Midbrain (tissue), 1 donor: ENCODE measurements around the gene KLF3.

Experiments used
- DNase-seq: peaks from one replicate; lab custom pipeline; 2025; lab: John Stamatoyannopoulos, UW

KLF3 gene

DNA sequence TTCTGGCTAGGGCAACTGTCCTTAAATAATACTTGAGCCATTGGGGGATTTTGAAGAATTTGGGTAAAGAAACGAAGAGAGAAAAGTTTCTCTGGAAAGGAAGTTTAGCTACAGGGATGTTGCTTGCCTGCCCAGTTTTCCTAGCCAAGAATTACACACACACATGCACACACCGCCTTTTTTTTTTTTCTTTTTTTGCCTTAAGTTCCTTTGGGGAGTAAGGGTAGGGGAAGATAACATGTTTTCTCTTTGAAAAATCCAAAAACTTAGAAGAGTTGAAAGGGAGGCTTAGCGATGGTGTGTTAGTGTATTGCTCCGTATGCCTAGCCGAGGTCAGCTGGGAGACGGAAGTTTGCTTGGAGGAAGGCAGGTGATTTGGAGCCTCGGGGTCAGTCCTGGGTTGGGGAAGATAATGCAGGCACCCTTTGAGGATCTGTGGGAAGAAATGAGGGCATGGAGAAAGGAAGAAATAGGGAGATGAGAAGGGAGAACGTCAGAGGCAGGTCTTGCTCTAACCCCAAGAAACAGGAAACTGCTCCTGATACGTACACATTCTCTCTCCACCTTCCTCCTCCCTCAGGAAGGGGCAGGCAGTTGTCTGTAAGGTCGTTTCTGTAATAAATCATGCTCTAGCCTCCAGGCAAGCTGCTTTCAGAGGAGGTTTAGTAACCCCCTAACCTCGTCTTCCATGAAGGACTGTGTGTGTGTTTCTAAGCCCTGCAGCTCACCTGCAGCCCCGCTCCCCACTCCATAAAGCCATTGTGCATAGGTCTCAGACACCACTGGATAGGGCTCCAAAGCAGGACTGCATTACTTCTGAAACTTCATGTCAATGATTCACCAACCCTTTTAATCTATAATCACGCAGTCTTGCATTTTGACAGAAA is 10.5 kb downstream of the KLF3 start:
- DNase-seq: no peak

DNA sequence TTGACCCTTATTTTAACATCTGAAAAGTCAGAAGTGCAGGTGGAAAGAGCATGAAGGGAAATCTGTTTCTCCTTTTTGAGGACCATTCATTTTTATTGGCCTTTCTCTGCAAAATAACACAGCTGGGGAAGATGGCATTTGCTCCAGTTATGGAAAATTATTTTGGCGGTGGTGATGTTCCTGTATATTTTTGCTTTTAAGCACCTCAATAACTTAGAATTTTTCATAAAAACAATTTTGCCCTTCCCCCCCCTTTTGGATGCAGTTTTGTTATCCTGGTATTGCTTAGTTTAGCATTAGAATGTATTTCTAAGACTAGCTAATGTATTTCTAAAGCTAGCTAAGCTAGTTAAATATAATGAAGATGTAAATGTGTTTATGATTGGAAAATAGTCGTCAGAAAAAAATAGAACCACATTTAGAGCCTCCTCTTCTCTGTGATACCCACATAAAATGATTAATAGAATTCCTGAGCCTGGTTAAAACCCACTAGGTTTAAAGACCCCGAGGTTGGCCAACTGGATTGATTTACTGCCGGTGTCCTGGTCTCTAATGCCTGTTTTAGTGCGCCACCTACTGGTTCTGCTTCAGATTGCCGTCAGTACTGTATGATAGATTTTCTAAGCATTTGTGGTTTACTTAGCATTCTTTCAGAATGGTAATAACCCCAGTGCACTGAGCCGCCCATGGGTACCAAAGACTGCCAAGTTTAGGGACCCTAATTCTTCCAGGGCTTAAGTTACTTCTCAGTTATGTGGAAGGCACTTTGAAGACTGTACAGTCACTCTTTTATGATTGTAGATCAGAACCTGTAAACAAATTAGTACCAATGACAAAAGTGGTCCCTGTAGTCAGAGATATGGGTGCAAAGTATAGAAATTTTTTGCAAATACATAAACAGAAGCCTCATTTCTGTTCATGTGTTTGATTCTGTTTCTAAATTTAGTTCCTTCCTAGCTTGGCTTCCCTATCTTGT is 11.4 kb downstream of the KLF3 start:
- peak; percentile 90 for DNase-seq

DNA sequence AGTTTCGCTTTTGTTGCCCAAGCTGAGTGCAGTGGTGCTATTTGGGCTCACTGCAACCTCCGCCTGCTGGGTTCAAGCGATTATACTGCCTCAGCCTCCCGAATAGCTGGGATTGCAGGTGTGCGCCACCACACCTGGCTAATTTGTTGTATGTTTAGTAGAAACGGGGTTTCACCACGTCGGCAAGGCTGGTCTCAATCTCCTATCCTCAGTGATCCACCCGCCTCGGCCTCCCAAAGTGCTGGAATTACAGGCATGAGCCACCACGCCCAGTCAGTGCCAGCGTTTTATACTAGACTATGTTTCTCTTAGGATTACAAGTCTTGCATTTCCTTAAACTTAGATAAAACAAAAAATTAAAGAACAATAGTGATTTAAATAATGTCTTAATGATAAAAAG is 13.0 kb downstream of the KLF3 start:
- DNase-seq: no peak

DNA sequence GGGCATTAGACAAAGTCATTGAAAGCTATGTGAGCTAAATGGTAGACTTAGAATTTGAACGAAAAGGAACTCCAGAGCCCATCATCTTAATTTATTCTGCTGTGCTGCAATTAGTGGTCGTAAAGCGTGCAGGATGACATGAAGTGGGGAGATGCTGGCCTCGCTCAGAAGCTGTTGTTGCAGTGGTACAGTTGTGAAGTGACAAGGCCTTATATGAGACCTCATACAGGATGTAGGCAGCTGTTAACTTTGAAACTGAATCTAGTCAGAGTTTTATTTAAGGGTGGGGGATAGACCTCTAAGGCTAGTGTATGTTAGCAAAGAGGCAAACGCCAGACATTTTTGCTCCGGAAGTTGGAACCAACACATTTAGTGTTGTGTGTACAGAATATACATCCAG is 13.4 kb downstream of the KLF3 start:
- DNase-seq: no peak

DNA sequence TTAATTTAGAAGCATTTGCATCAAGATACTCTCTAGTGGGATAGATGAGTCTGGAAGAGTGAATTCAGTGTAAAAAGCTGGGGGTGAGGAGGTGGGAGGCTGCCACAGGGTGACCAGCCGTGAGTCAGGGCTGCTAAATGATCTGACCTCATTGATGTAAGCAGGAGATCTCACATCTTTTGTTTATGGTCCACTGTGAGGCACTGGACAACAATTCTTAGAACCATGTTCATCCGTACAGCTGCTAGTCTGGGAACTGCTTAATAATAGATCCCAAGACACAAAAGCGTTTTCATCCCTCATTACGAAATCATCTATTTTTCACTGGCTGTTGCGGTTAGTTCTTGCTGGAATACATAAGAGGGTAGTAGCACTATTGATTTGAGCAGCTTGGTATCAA is 14.1 kb downstream of the KLF3 start:
- peak; percentile 61 for DNase-seq

DNA sequence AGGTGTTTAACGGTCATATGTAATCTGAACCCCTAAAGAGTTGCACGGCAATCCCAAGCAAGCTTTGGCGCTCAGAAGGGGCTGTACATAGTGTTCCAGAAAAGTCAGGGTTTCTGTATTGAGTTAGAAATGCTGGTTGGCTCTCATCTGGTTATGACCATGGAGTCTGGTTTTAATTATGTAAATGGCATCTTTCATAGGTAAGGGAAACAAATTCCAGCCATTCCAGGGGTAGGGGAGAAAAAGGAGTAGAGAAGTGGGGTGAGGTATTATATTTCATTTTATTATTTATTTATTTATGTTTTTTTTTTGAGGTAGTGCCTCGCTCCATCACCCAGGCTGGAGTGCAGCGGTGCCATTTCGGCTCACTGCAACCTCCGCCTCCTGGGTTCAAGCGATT is 15.9 kb downstream of the KLF3 start:
- DNase-seq: no peak

DNA sequence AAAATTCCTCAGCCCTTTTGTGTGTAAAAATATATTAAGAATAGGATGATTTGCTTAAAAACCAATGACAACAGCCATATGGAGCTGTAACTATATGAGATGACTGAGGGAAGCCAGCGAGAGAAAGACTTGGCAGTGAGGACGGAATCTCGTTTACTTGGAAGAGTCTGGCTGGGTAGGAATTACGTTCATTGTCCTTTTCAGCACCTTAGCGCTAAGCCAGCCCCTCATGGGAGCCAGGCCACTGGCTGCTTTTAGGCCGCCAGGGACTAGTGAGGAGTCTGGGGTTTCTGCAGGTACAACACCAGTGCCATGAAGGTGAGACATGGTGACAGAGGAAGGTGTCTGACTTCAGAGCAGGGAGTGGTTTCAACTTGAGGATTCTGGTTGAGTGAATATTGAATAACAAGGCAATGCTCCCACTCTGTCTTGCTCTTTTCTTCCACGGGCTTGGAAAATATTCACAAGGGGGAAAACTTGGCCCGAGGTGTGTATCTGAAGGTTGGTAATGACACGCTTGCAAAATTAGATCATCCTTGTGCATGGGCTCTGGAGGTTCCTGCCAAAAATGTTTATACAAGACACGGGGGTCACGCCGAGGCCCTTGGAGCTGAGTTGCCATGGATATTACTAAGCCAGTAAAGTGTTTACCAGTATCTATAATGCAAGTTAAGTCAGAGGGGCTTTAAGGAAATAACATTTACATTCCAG is 17.4 kb downstream of the KLF3 start:
- no peak for DNase-seq

DNA sequence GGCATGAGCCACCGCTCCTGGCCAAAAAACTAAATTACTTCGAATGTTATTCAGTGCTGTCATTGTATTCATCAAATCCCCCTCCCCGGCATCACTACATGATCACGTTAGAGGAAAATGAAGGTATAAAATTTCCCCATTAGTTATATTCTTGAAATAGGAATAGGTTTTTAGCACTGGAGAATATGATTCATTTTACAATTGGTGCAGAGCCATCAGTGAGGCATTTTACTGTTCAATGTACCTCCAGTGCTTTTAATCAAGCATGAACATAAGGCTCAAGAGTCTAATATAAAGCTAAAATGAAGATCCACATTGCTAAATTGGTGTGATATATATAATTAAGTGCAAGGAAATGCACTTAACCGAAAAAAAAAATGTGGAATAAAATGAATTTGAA is 18.3 kb downstream of the KLF3 start:
- no peak for DNase-seq

DNA sequence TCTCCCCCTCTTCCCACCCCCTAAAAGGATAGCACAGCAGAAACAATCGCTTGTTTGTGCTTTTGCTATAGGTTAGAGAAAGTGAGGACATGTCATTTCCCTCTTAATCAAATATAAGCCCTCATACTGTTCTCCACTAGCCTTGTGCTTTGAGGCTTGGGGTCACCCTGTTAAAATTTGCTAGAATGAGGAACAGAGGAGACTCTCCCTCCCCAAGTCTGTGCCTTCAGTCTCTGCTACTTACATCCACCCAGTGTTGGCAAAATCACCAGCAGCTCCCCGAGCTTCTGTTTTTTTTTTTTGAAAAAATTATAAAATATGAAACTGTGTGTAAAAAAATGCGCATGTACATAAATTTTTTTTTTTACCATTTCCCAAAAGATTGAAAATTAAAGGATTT is 19.3 kb downstream of the KLF3 start:
- DNase-seq: no peak

DNA sequence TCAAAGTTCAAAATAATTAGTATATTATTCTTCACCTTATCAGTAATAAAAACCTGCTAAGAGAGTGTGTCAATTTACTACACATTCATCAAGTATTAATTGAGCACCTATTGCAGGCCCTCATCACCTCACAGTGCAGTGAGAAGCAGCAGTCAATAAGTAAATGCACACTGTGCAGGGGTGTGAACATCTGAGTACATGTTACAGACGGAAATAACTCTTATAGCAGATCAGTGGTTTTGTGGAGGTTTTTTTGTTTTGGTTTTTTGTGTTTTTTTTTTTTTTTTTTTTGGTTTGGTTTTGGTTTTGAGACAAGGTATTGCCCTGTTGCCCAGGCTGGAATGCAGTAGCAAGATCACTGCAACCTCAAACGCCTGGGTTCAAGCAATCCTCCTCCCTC is 20.3 kb downstream of the KLF3 start:
- DNase-seq: no peak

DNA sequence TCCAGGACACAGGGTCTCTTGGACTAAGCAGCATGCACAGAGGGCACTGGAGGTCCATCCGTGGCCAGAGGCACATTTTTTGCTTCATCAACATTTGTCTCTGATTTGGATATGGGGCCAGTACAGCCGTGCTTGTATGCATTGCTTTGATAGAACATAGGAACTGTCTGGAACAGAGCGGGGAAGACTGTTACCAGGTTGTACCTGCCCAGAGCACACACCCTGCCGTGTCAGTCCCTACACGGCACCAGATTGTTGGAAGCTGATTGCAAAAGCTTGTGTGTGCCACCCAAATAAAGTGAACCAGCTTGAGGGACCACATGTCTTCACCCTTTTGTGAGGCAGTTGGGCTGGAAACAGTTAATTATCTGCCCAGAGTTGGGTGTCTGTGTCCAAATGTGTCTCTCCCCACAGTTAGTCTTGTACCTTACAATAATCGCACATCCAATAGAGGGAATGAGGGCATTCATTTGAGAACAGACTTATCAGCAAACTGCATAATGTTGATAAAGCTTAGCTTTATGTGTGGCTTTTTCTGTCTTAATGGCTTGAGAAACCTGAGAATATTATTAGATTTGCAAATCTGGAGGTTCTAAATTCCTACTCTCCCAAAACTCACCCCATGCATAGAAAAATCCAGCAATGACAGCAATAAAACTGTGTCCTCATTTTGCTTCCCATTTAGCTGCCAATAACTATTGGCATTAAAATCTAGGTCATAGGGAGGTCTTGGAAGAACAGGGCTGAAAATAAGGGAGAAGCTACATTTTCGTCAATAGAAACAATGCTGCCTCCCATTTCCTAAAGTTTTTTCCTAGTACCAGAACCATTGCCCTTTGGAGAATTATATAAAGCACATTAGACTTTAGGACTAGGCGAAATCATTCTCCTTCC is 21.2 kb downstream of the KLF3 start:
- peak; percentile 36 for DNase-seq

DNA sequence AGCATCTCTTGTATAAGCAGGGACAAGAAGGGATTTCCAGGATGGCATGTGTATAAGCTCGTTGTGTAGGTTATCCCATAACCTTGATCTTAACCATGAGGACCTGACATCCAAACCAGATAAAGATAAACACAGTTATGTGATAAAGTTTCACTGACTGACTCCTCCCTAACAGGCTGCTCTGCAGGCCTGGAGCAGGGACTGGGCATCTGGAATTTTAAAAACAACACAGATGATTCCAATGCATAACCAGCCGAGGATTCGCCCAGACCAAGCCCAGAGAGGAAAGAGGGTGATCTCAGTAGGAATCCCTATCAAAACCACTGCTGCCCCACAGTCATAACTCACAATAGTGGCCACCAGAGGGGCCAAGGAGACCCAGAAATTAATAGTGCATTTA is 22.7 kb downstream of the KLF3 start:
- no peak for DNase-seq

DNA sequence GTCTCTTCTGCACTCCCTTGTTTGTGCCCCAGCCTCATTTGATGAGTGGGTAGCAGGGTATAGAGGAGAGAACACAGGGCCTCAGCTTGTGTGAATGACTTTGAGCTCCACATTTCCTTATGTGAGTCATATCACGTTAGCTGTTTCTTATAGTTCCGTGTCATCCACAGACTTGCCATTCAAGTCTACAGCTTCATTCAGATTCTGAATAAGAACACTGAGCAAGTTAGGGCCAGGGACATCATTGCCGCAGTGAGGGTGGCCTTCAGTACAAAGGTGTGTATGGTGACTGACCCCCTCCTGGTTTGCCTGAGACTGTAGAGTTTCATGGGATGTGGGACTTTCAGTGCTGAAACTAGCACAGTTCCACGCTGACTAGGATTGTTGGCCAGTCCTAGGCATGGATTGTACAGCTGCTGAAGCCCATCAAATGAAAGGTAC is 23.6 kb downstream of the KLF3 start:
- DNase-seq: no peak

DNA sequence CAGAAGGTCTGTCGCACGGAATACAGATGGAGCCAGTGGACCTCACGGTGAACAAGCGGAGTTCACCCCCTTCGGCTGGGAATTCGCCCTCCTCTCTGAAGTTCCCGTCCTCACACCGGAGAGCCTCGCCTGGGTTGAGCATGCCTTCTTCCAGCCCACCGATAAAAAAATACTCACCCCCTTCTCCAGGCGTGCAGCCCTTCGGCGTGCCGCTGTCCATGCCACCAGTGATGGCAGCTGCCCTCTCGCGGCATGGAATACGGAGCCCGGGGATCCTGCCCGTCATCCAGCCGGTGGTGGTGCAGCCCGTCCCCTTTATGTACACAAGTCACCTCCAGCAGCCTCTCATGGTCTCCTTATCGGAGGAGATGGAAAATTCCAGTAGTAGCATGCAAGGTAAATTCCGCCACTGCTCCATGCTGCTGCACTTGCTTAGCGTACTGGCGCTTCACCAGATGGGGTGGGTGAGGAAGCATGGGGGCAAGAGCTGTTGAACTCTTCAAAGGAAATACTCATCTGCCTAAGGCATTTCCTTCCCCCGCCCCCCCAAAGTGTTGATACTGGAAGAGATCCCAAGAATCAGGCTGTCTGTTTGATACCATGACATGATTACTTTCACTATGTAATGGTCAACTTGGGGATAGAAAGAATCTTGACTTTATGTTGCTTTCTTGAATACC is 24.8 kb downstream of the KLF3 start:
- DNase-seq: no peak

DNA sequence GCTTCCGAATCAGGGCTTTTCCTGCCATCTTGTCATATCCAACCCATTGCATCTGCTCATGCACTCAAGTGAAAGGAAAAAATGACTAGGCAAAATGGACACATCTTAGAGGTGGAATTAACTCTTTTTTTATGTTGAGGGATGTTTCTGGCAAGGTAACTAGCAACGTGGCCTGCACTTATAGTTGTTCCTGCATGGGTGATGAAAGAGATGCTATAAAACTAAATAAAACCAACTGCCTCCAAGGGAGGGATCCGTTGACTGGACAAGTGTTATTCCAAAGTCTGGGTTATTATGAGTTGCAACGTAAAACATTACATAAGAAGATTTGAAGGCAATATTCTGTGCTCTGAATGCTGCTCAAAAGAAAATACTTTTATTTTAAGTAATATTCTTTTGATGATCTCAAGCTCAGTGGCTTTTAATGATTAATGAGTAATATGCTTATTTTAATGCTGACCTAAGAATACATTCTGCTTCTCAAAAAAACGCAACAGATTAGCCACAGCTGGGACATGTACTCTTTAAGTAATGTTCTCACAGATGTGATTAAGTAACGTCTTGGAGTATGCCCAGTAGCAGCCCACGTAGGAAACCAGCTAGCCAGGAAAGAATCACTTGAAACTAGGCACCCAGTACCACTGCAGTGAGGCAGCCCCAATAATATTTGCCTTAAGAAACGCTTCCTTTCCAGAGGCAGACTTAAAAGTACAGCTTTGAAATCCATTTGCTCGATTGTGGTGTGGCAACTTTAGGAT is 27.4 kb downstream of the KLF3 start:
- DNase-seq: no peak

DNA sequence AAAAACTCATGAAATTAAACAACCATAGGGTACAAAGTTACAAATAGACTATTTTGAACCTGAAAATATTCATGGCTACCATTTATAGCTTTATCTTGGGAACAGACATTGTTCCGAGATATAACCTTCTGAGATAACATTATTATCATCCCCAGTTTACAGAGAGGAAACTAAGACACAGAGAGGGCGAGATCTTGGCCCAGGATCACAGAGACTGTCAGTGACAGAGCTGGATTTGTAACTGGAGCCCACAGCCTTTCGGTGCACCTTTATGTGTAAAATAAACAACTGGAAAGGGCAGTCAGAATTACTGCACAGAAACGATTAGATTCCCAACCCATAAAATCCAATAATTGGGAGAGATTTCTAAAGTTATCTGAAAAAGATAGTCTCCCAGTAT is 28.4 kb downstream of the KLF3 start:
- DNase-seq: no peak

DNA sequence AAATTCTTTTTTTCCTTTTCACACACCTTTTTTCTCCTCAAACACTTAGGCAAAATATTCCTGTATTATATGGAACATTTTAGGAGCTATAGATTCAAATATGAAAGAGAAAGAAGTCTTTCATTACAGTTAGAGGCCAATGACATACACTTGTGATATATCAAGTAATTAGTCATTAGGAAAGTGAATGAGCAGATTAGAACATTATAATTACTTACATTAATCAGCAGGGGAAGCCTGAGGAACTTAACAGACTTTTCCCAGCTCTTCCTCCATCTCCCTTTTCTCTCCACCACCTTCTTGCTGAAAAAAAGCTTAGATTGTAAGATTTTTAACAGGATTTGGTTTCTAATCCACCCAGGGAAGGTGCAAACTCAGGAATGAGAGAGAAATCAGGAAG is 29.6 kb downstream of the KLF3 start:
- DNase-seq: no peak

DNA sequence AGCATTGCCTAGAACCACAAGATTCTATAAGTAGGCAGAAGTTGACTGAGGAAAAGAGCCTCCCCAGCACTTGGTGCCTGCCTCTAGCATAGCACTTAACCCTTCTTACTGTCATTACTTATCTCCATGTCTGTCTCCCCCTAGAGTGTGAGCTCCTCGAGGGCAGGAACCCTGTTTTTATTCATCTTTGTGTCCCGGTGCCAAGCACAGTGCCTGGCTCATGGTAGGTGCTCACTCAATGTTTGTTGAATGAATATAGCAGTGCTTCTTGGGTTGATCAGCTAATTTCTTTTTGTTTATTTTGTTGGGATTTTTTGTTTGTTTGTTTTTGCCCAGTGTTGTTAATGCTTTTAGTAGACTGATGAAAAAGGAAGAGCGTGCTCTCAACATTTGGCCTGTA is 30.3 kb downstream of the KLF3 start:
- DNase-seq: no peak

DNA sequence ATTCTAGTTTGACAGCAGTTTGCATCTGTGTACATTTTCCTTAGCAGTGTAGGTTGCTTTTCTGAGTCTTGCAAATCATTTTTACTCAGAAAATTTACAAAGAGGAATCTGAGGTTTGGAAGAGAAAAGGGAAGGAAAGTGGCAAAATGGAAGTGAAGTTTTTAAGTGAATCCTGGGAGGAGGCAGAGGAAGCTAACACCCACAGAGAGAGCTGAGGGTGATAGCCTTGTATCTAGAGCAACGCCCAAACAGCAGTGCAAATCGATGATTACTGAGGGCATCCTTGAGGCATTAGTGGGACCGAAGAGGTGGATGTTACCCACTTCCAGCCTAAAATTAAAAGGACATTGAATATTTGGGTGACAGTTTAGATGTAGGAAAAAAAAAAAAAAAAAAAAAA is 31.8 kb downstream of the KLF3 start:
- no peak for DNase-seq

DNA sequence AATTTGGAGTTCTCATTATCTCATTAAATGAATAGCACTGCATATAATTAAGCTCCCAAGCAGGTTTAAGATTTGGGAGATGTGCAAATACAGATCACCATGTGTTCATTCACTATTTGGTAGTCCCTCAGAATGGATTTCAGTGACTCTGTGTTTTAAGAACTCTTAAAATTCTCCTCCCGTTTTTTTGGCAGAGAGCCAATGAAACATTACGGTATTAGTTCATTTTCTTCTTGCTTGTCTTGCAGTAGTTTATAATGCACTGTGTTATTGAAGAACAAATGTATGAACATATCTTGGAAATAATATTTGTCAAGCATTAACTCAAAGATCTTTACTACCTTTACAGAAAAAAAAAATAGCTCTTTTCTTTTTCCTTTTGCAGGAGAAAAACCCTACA is 32.7 kb downstream of the KLF3 start:
- DNase-seq: no peak
